Esophagus (tissue), 2 donors: ENCODE results near the gene TUBA1B. TPM values are rescaled to one million over a fixed set of nuclear protein-coding genes. Genes with fewer than 3 reads are reported as not detected.
A peak's percentile ranks its signal among the peaks of the same experiment; 100 is the strongest.
"Not testable (repeated sequence)": the region's sequence is repeated elsewhere in the genome, so short reads cannot be mapped to it uniquely, and the experiment has no call there.

Experiments used
- H3K27ac ChIP-seq, 2 donors: one replicate each; pipeline ENCODE4 v1.5.1; 2013; ENCODE audit warnings: low read depth in 2 of 2, mild to moderate bottlenecking in 2 of 2, inconsistent platforms in 1 of 2, low read length in 1 of 2, moderate library complexity in 1 of 2
- H3K27me3 ChIP-seq, 2 donors: one replicate each; pipeline ENCODE4 v1.6.1; 2013; ENCODE audit warnings: low read length in 2 of 2, control low read depth in 1 of 2, mild to moderate bottlenecking in 1 of 2; ENCODE audit not compliant: insufficient read depth in 2 of 2, control insufficient read depth in 1 of 2
- H3K36me3 ChIP-seq, 2 donors: one replicate each; pipeline ENCODE4 v1.6.1; 2013; ENCODE audit warnings: low read length in 1 of 2; ENCODE audit not compliant: control insufficient read depth in 2 of 2, insufficient read depth in 2 of 2
- H3K4me1 ChIP-seq, 2 donors: one replicate each; pipeline ENCODE4 v1.6.1; 2013; ENCODE audit warnings: low read length in 1 of 2; ENCODE audit not compliant: control insufficient read depth in 2 of 2, insufficient read depth in 2 of 2
- H3K4me3 ChIP-seq, 2 donors: one replicate each; pipeline ENCODE4 v1.5.1; 2013; ENCODE audit warnings: low read length in 2 of 2, mild to moderate bottlenecking in 2 of 2, low read depth in 1 of 2, moderate library complexity in 1 of 2
- H3K9me3 ChIP-seq, 2 donors: one replicate each; pipeline ENCODE4 v1.6.1; 2013; ENCODE audit warnings: mild to moderate bottlenecking in 2 of 2, low read depth in 1 of 2, low read length in 1 of 2, moderate library complexity in 1 of 2; ENCODE audit not compliant: control insufficient read depth in 2 of 2, insufficient read depth in 1 of 2
- WGBS, 2 donors: extraction: QIAGEN DNeasy Blood & Tissue Kit; methylation state at CpG; one replicate each; pipeline ENCODE4 v1.1.7; 2013; 5-methylcytosine and 5-hydroxymethylcytosine counted together
- polyA plus RNA-seq, 2 donors: library from polyadenylated mRNA; stranded (reverse); fragments of 200-250 nt; gene quantifications; one replicate each; pipeline ENCODE4 v1.2.3, GENCODE V29; 2013
- donor health status: healthy with polysubstance abuse.
- donor health status: Bipolar disorder and iron deficiency.

TUBA1B gene
- polyA plus RNA-seq, 2 donors: 255 to 693 TPM

- Histone ChIP-seq H3K27me3 (no peaks in the 10 kb centered on the region), H3K4me1 (no peaks in the 10 kb centered on the region), H3K27ac (no peak overlapping the region), H3K9me3 (no peaks in the 10 kb centered on the region), H3K36me3 (no peaks in the 10 kb centered on the region), H3K4me3 (no peak overlapping the region)
- WGBS, 2 donors: 95 to 100% methylated on average over 1 of the region's 1 CpG
Observed at GRCh38 chr12:49146406-49146805, 15.2 kb upstream of the TUBA1B start.

GRCh38 chr12:49144384-49144783 lies 13.2 kb upstream of the TUBA1B start:
- Histone ChIP-seq H3K27me3 (no peaks in the 10 kb centered on the region), H3K9me3 (no peaks in the 10 kb centered on the region), H3K36me3 (no peaks in the 10 kb centered on the region), H3K4me1 (no peaks in the 10 kb centered on the region), H3K27ac (no peak overlapping the region), H3K4me3 (no peak overlapping the region)
- WGBS, 2 donors: 91% methylated on average over 2 of the region's 2 CpGs

GRCh38 chr12:49138999-49139398 lies 7.8 kb upstream of the TUBA1B start:
- no peaks in the 10 kb centered on the region for H3K27me3 ChIP-seq
- H3K36me3 ChIP-seq: no peaks in the 10 kb centered on the region
- no peaks in the 10 kb centered on the region for H3K4me1 ChIP-seq
- no peaks in the 10 kb centered on the region for H3K9me3 ChIP-seq
- no peak overlapping the region for H3K27ac ChIP-seq
- 89 to 94% methylated on average over 2 of the region's 2 CpGs for WGBS, 2 donors
- H3K4me3 ChIP-seq: no peak overlapping the region

GRCh38 chr12:49138587-49138986 lies 7.4 kb upstream of the TUBA1B start:
- Histone ChIP-seq H3K4me3 (no peak overlapping the region), H3K9me3 (no peaks in the 10 kb centered on the region), H3K27ac (no peak overlapping the region), H3K27me3 (no peaks in the 10 kb centered on the region), H3K36me3 (no peaks in the 10 kb centered on the region), H3K4me1 (no peaks in the 10 kb centered on the region)
- 54 to 55% methylated on average over 2 of the region's 2 CpGs for WGBS, 2 donors

GRCh38 chr12:49137476-49137875 lies 6.3 kb upstream of the TUBA1B start:
- no peaks in the 10 kb centered on the region for H3K4me1 ChIP-seq
- 94 to 100% methylated on average over 1 of the region's 1 CpG for WGBS, 2 donors
- no peak overlapping the region for H3K27ac ChIP-seq
- H3K36me3 ChIP-seq: no peaks in the 10 kb centered on the region
- no peak overlapping the region for H3K4me3 ChIP-seq
- H3K9me3 ChIP-seq: no peaks in the 10 kb centered on the region
- H3K27me3 ChIP-seq: no peaks in the 10 kb centered on the region

GRCh38 chr12:49136997-49137396 lies 5.8 kb upstream of the TUBA1B start:
- not testable (repeated sequence) for H3K27me3 ChIP-seq, H3K4me3 ChIP-seq, H3K9me3 ChIP-seq, H3K36me3 ChIP-seq, H3K4me1 ChIP-seq, H3K27ac ChIP-seq
- 90 to 91% methylated on average over 3 of the region's 3 CpGs for WGBS, 2 donors

- 86 to 88% methylated on average over 10 of the region's 10 CpGs for WGBS, 2 donors
- H3K9me3 ChIP-seq: no peaks in the 10 kb centered on the region
- H3K4me3 ChIP-seq: no peak overlapping the region
- no peaks in the 10 kb centered on the region for H3K27me3 ChIP-seq
- no peaks in the 10 kb centered on the region for H3K4me1 ChIP-seq
- no peak overlapping the region for H3K27ac ChIP-seq
- peaks cover 0 to 6% of the 10 kb centered on the region in 2 donors for H3K36me3 ChIP-seq
Observed at GRCh38 chr12:49133590-49133989, 2.4 kb upstream of the TUBA1B start.

GRCh38 chr12:49133014-49133413 lies 1.8 kb upstream of the TUBA1B start:
- Histone ChIP-seq H3K36me3 (peaks cover 0 to 6% of the 10 kb centered on the region in 2 donors), H3K9me3 (no peaks in the 10 kb centered on the region), H3K27ac (no peak overlapping the region), H3K4me3 (no peak overlapping the region), H3K27me3 (no peaks in the 10 kb centered on the region), H3K4me1 (no peaks in the 10 kb centered on the region)
- WGBS, 2 donors: 61 to 66% methylated on average over 5 of the region's 5 CpGs

- H3K27me3 ChIP-seq: no peaks in the 10 kb centered on the region
- no peaks in the 10 kb centered on the region for H3K4me1 ChIP-seq
- 16% methylated on average over 9 of the region's 9 CpGs for WGBS, 2 donors
- H3K36me3 ChIP-seq: peaks cover 0 to 6% of the 10 kb centered on the region in 2 donors
- H3K4me3 ChIP-seq: peak overlapping the region in 1 of 2 donors; percentile 99
- no peaks in the 10 kb centered on the region for H3K9me3 ChIP-seq
- peak overlapping the region; percentile 100 for H3K27ac ChIP-seq
Observed at GRCh38 chr12:49131894-49132461, 783 bp upstream of the TUBA1B start.
